Lung (tissue), 12 donors: ENCODE measurements around the gene AGER. TPM values are rescaled to one million over a fixed set of nuclear protein-coding genes. Genes with fewer than 3 reads are reported as not detected.

Source experiments
- ATAC-seq: fragments of 200-7000 bp; cut with Tn5 transposase; one replicate; pipeline ENCODE4 v1.9.1; 2020; ENCODE audit warnings: moderate number of reproducible peaks; ENCODE audit not compliant: insufficient read depth, low FRiP score
- DNase-seq, 3 donors: peaks; one replicate each; pipeline ENCODE4 v3.0.0-alpha.2; 2013 to 2017
- H3K27ac ChIP-seq, 2 donors: one replicate each; pipeline ENCODE4 v1.5.1; 2013; ENCODE audit warnings: mild to moderate bottlenecking in 2 of 2, moderate library complexity in 2 of 2, control low read depth in 1 of 2, inconsistent platforms in 1 of 2, low read depth in 1 of 2, low read length in 1 of 2
- H3K27me3 ChIP-seq, 3 donors: one replicate each; pipeline ENCODE4 v1.5.1; 2013; ENCODE audit warnings: low read length in 2 of 3; ENCODE audit not compliant: control insufficient read depth in 3 of 3, insufficient read depth in 3 of 3
- H3K36me3 ChIP-seq, 4 donors: one replicate each; pipeline ENCODE4 v1.5.1; 2013; ENCODE audit warnings: low read length in 4 of 4, mild to moderate bottlenecking in 1 of 4, moderate library complexity in 1 of 4; ENCODE audit not compliant: control insufficient read depth in 4 of 4, insufficient read depth in 4 of 4
- H3K4me1 ChIP-seq, 5 donors: one replicate each; pipeline ENCODE4 v1.5.1; 2013; ENCODE audit warnings: low read length in 5 of 5, mild to moderate bottlenecking in 2 of 5, moderate library complexity in 1 of 5; ENCODE audit not compliant: control insufficient read depth in 5 of 5, insufficient read depth in 5 of 5
- H3K4me3 ChIP-seq: one replicate; pipeline ENCODE4 v1.5.1; 2013; ENCODE audit warnings: mild to moderate bottlenecking, control low read depth, moderate library complexity
- H3K9ac ChIP-seq, 2 donors: one replicate each; pipeline ENCODE4 v1.5.1; 2013; ENCODE audit warnings: low read length in 2 of 2, control low read depth in 1 of 2; ENCODE audit not compliant: insufficient read depth in 1 of 2
- H3K9me3 ChIP-seq, 4 donors: one replicate each; pipeline ENCODE4 v1.5.1; 2013; ENCODE audit warnings: low read length in 3 of 4, mild to moderate bottlenecking in 1 of 4, moderate library complexity in 1 of 4; ENCODE audit not compliant: control insufficient read depth in 4 of 4, insufficient read depth in 3 of 4
- WGBS, 2 donors: extraction: QIAGEN DNeasy Blood & Tissue Kit; methylation state at CpG; one replicate each; pipeline ENCODE4 v1.1.7; 2013; 5-methylcytosine and 5-hydroxymethylcytosine counted together
- polyA plus RNA-seq, 2 donors: library from polyadenylated mRNA; stranded (reverse); fragments of 200-250 nt; gene quantifications; one replicate each; pipeline ENCODE4 v1.2.1, GENCODE V29; 2013
- total RNA-seq, 2 donors: library from RNA; depleted of rRNA in 1 of 2; stranded (reverse); fragments of >200 nt in 1 of 2; gene quantifications; one replicate each; pipeline ENCODE4 v1.2.1, GENCODE V29; 2014 to 2021
- TF ChIP-seq, protein P1 (sequence below): IDR thresholded peaks from 2 replicates; pipeline ENCODE4 v1.5.1; 2012; ENCODE audit warnings: mild to moderate bottlenecking; ENCODE audit errors: control extremely low read depth, extremely low read depth
- donor health status: control.
- donor health status: control.
- donor health status: Bipolar disorder and iron deficiency.
- donor health status: healthy.
- donor health status: DM: yes; HTN: yes; CAD: no.

The AGER gene
- total and polyA plus RNA-seq, 4 donors = 178 to 1,487 (median 347) TPM

DNA sequence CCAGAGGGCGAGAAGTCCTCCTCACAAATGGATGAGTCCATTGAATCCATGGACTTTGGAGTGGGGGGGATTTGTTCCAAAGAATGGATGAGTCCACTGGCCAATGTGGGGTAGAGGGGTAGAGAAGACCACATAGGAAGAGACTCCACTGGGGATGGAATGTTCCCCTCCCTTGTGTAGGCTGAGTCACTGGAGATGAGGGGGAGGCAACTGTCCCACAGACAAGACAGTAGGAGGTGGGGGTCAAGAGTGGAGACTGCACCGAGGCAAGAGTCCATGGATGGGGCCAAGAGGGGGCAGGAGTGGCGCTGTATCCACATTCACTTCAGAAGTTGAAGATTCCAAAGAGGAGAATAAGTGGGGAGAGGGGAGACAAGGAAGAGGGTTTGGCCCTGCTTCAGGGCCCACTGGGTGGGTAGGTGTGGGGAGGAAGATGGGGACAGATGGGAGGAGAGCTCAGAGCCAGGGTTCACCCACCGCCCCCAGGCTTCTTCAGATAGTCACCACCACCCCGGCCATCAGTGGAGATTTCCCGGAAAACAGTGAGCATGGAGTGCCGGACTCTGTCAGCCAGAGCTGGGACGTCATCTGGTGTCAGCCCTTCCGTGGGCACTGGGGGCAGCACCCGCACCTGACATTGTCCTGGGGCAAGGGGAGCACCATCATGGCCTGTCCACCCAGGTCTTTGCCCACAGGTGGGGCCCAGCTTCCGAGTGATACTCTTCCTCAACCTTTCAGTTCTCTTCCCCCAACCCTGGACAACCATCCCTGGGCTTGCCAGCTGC, 15.1 kb downstream of the AGER start:
- Histone ChIP-seq H3K9me3 (no peaks in the 10 kb centered on the region), H3K4me3 (no peak overlapping the region), H3K27ac (no peak overlapping the region), H3K4me1 (peaks cover 0 to 7% (median 0%) of the 10 kb centered on the region in 5 donors), H3K27me3 (peaks cover 0 to 1% (median 0%) of the 10 kb centered on the region in 3 donors), H3K9ac (no peak overlapping the region), H3K36me3 (peaks cover 3 to 32% (median 21%) of the 10 kb centered on the region in 4 donors)
- WGBS, 2 donors = 87 to 95% methylated on average over 11 of the region's 11 CpGs
- no peak for ATAC-seq
- no peak for DNase-seq
- TF ChIP-seq, protein P1, sequence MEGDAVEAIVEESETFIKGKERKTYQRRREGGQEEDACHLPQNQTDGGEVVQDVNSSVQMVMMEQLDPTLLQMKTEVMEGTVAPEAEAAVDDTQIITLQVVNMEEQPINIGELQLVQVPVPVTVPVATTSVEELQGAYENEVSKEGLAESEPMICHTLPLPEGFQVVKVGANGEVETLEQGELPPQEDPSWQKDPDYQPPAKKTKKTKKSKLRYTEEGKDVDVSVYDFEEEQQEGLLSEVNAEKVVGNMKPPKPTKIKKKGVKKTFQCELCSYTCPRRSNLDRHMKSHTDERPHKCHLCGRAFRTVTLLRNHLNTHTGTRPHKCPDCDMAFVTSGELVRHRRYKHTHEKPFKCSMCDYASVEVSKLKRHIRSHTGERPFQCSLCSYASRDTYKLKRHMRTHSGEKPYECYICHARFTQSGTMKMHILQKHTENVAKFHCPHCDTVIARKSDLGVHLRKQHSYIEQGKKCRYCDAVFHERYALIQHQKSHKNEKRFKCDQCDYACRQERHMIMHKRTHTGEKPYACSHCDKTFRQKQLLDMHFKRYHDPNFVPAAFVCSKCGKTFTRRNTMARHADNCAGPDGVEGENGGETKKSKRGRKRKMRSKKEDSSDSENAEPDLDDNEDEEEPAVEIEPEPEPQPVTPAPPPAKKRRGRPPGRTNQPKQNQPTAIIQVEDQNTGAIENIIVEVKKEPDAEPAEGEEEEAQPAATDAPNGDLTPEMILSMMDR = no peak

DNA sequence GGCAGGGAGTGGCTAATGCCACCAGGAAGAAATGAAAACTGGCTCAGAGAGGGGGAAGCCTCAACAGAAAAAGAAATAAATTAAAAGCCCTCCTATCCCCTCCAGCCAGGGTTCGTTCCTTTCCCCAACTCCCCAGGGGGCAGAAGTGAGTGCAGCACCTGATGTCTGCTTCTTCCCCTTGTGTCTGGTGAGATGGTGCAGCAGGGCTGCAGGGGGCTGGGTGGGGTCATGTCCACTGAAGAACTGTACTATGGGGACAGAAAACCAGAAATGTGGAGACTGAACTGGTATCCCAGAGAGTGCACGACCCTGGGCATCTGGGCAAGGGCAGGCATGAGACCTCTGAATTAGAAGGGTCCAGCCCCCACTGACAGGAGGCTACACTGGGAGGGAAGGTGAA, 15.7 kb downstream of the AGER start:
- no peak overlapping the region for H3K9ac ChIP-seq
- H3K4me1 ChIP-seq = peaks cover 0 to 7% (median 0%) of the 10 kb centered on the region in 5 donors
- no peaks in the 10 kb centered on the region for H3K9me3 ChIP-seq
- peaks cover 3 to 33% (median 21%) of the 10 kb centered on the region in 4 donors for H3K36me3 ChIP-seq
- H3K4me3 ChIP-seq = no peak overlapping the region
- peaks cover 0 to 4% (median 0%) of the 10 kb centered on the region in 3 donors for H3K27me3 ChIP-seq
- H3K27ac ChIP-seq = no peak overlapping the region
- TF ChIP-seq, protein P1 = no peak
- ATAC-seq (no peak), DNase-seq (no peak)
- 87 to 89% methylated on average over 2 of the region's 2 CpGs for WGBS, 2 donors

DNA sequence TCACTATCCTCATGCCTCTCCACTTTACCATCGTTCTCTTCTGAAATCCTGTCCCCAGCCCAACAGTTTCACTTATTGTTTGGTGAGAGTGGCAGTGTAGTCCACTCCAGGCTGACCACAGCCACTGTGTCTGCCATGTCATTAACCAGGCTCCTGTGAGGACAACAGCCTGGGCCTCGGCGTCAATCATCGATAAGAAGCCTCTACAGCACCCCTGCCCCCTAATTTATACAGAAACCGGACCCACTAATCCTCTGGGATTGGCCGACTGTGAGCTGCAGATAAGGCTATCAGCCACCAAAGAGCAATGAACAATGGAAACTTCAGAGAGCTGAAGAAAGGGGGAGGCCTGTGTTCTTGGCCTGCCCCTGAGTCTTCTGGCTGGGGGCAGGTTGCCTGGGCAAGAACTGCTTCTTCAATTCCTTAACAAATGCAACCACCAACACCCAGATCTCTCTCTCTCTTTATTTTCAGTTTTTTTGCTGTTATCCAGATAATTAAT, 16.2 kb downstream of the AGER start:
- no peak for DNase-seq
- H3K4me3 ChIP-seq = no peak overlapping the region
- peaks cover 0 to 1% (median 0%) of the 10 kb centered on the region in 5 donors for H3K4me1 ChIP-seq
- H3K36me3 ChIP-seq = peaks cover 3 to 33% (median 21%) of the 10 kb centered on the region in 4 donors
- 73 to 83% methylated on average over 6 of the region's 6 CpGs for WGBS, 2 donors
- H3K27me3 ChIP-seq = peaks cover 0 to 4% (median 0%) of the 10 kb centered on the region in 3 donors
- H3K9me3 ChIP-seq = no peaks in the 10 kb centered on the region
- H3K9ac ChIP-seq = no peak overlapping the region
- H3K27ac ChIP-seq = no peak overlapping the region
- TF ChIP-seq, protein P1 = no peak
- ATAC-seq = no peak
